Adrenal gland (tissue), 12 donors: Measurements from ENCODE around the gene ITGB1BP1. TPM values are rescaled to one million over a fixed set of nuclear protein-coding genes. Genes with fewer than 3 reads are reported as not detected.
A peak's percentile ranks its signal among the peaks of the same experiment; 100 is the strongest.

Source experiments
- DNase-seq, 7 donors: peaks; one replicate each; pipeline ENCODE4 v3.0.0-alpha.2; 2019 to 2020
- H3K27ac ChIP-seq, 5 donors: fragments of 200-600 bp; sonication (generic) in 4 of 5; 1 replicate in 3 of 5; 2 replicates in 2 of 5; pipeline versions ENCODE4 v1.5.1 to v1.8.0; 2016 to 2020; ENCODE audit warnings: mild to moderate bottlenecking in 1 of 5
- H3K27me3 ChIP-seq: fragments of 200-600 bp; 2 replicates; pipeline ENCODE4 v1.8.0; 2021
- H3K36me3 ChIP-seq, 2 donors: fragments of 200-600 bp; replicated peaks in 1 of 2; 1 replicate in 1 of 2; 2 replicates in 1 of 2; pipeline versions ENCODE4 v1.5.1 to v1.8.0; 2018 to 2022
- H3K4me1 ChIP-seq, 2 donors: fragments of 200-600 bp; replicated peaks in 1 of 2; 1 replicate in 1 of 2; 2 replicates in 1 of 2; pipeline versions ENCODE4 v1.5.1 to v1.8.0; 2018 to 2021
- H3K4me3 ChIP-seq, 4 donors: fragments of 200-600 bp; sonication (generic) in 3 of 4; one replicate each; pipeline ENCODE4 v1.5.1; 2016 to 2018
- H3K9me3 ChIP-seq, 3 donors: fragments of 200-600 bp; sonication (generic) in 1 of 3; replicated peaks in 1 of 3; 1 replicate in 2 of 3; 2 replicates in 1 of 3; pipeline versions ENCODE4 v1.5.1 to v1.8.0; 2016 to 2021
- POLR2A ChIP-seq, 2 donors: fragments of 450-650 bp; IDR thresholded peaks; one replicate each; pipeline ENCODE4 v1.6.1; 2017; ENCODE audit warnings: antibody characterized with exemption in 2 of 2, mild to moderate bottlenecking in 2 of 2, moderate library complexity in 1 of 2
- WGBS, 4 donors: extraction: QIAGEN DNeasy Blood & Tissue Kit in 2 of 4; methylation state at CpG; one replicate each; pipeline versions ENCODE4 v1.1.5 to v1.1.7; 2013 to 2017; 5-methylcytosine and 5-hydroxymethylcytosine counted together
- intact Hi-C, 2 donors: fragments of 100-400 bp; cut with DNase I; formaldehyde crosslinking; loops; one replicate each; pipeline versions ENCODE4 v1.14.1 to v1.15.0; 2022 to 2023
- polyA plus RNA-seq, 3 donors: library from polyadenylated mRNA; stranded (reverse); fragments of 200-250 nt in 2 of 3; fragments of 350-450 nt in 1 of 3; fragmentation: Illumina TruSeq in 1 of 3; extraction: RNeasy Lipid Tissue Mini Kit (QIAGEN cat#74804) in 1 of 3; gene quantifications; one replicate each; pipeline ENCODE4 v1.2.3, GENCODE V29; 2013 to 2014
- total RNA-seq, 9 donors: library from RNA; depleted of rRNA in 4 of 9; stranded (reverse); fragments of >200 nt in 4 of 9; fragments of 120-200 nt in 1 of 9; fragmentation: NEBNext Ultra II Directional in 1 of 9; extraction: Animal tissue kit (Norgen Biotek cat#: 25700) in 1 of 9; gene quantifications; one replicate each; pipeline versions ENCODE4 v1.1.0 to v1.2.4, GENCODE V29; 2013 to 2023
- TF ChIP-seq, protein P1 (sequence below), 6 experiments: fragments of 450-650 bp in 4 of 6; fragments of 200-600 bp in 2 of 6; sonication (generic) in 1 of 6; IDR thresholded peaks; 1 replicate in 5 of 6; 2 replicates in 1 of 6; pipeline versions ENCODE4 v1.5.1 to v1.8.0; 2016 to 2021; ENCODE audit warnings: antibody characterized with exemption in 6 of 6, mild to moderate bottlenecking in 2 of 6, moderate library complexity in 1 of 6
- donor health status: healthy with polysubstance abuse.
- donor health status: Bipolar disorder and iron deficiency.
- donor health status: DM: yes; HTN: yes; CAD: no.
- donor health status: DM: no; HTN: no; CAD: no.
- donor health status: DM: no; HTN: no; CAD: no.
- donor health status: DM: yes; HTN: yes; CAD: no.

Gene ITGB1BP1
- total and polyA plus RNA-seq, 12 donors, result 35.7 to 109 (median 80.9) TPM

DNA sequence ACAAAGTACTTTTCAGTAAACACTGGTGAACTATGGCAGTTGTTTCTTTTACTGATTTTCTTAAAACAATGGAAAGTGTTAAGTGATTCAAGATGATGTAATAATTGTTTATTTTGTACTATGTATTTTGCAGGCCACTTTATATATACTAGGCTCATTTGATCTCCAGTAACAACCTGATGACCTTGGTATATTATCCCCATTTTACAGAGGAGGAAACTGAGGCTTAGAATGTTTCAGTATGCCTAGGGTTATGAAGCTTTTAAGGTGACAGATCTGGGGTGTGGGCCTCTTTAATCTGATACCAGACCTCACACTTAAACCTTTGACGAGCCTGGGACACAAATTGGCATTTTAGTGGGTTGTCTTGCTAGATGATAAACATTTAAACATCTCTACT, 63.2 kb downstream of the ITGB1BP1 start:
- no peak overlapping the region for H3K4me3 ChIP-seq
- H3K36me3 ChIP-seq, result peaks cover 0 to 3% of the 10 kb centered on the region in 2 donors
- intact Hi-C loops, result no loop called here
- TF ChIP-seq, protein P1, sequence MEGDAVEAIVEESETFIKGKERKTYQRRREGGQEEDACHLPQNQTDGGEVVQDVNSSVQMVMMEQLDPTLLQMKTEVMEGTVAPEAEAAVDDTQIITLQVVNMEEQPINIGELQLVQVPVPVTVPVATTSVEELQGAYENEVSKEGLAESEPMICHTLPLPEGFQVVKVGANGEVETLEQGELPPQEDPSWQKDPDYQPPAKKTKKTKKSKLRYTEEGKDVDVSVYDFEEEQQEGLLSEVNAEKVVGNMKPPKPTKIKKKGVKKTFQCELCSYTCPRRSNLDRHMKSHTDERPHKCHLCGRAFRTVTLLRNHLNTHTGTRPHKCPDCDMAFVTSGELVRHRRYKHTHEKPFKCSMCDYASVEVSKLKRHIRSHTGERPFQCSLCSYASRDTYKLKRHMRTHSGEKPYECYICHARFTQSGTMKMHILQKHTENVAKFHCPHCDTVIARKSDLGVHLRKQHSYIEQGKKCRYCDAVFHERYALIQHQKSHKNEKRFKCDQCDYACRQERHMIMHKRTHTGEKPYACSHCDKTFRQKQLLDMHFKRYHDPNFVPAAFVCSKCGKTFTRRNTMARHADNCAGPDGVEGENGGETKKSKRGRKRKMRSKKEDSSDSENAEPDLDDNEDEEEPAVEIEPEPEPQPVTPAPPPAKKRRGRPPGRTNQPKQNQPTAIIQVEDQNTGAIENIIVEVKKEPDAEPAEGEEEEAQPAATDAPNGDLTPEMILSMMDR (IDR thresholded peaks at IDR 0.05), result no peak
- TF ChIP-seq POLR2A (IDR thresholded peaks at IDR 0.05), result no peak
- no peak overlapping the region for H3K27ac ChIP-seq
- 89 to 96% (median 94%) methylated on average over 1 of the region's 1 CpG for WGBS, 4 donors
- DNase-seq, result no peak
- H3K4me1 ChIP-seq, result no peaks in the 10 kb centered on the region
- no peaks in the 10 kb centered on the region for H3K9me3 ChIP-seq
- H3K27me3 ChIP-seq, result no peaks in the 10 kb centered on the region

GRCh38 chr2:9359463-9359862, 63.9 kb downstream of the ITGB1BP1 start:
- H3K4me3 ChIP-seq, result no peak overlapping the region
- intact Hi-C loops, result no loop called here
- WGBS, 4 donors, result 87 to 96% (median 94%) methylated on average over 4 of the region's 4 CpGs
- no peak for TF ChIP-seq POLR2A (IDR thresholded peaks at IDR 0.05)
- TF ChIP-seq, protein P1 (IDR thresholded peaks at IDR 0.05), result no peak
- H3K36me3 ChIP-seq, result peaks cover 0 to 3% of the 10 kb centered on the region in 2 donors
- no peak for DNase-seq
- H3K4me1 ChIP-seq, result no peaks in the 10 kb centered on the region
- no peaks in the 10 kb centered on the region for H3K27me3 ChIP-seq
- no peak overlapping the region for H3K27ac ChIP-seq
- no peaks in the 10 kb centered on the region for H3K9me3 ChIP-seq

GRCh38 chr2:9358846-9359245, 64.5 kb downstream of the ITGB1BP1 start:
- peaks cover 0 to 3% of the 10 kb centered on the region in 2 donors for H3K36me3 ChIP-seq
- intact Hi-C loops, result no loop called here

GRCh38 chr2:9356261-9356660, 67.1 kb downstream of the ITGB1BP1 start:
- H3K27ac ChIP-seq, result no peak overlapping the region
- no peaks in the 10 kb centered on the region for H3K4me1 ChIP-seq
- H3K9me3 ChIP-seq, result no peaks in the 10 kb centered on the region
- no peak for TF ChIP-seq POLR2A (IDR thresholded peaks at IDR 0.05)
- TF ChIP-seq, protein P1 (IDR thresholded peaks at IDR 0.05), result no peak
- H3K4me3 ChIP-seq, result peak overlapping the region in 2 of 4 donors; percentile 5 to 15
- intact Hi-C loops, result no loop called here
- H3K27me3 ChIP-seq, result no peaks in the 10 kb centered on the region
- 37 to 44% (median 41%) methylated on average over 11 of the region's 11 CpGs for WGBS, 4 donors
- DNase-seq, result peak in 2 of 7 donors; percentile 13 to 22
- peaks cover 0 to 3% of the 10 kb centered on the region in 2 donors for H3K36me3 ChIP-seq

More at GRCh38 chr2:9358846-9359245, 64.5 kb downstream of the ITGB1BP1 start:
- Histone ChIP-seq H3K27me3 (no peaks in the 10 kb centered on the region), H3K4me3 (no peak overlapping the region), H3K9me3 (no peaks in the 10 kb centered on the region), H3K4me1 (no peaks in the 10 kb centered on the region), H3K27ac (no peak overlapping the region)
- WGBS, 4 donors, result 55 to 88% (median 74%) methylated on average over 1 of the region's 1 CpG
- no peak for DNase-seq
- TF ChIP-seq, protein P1 (IDR thresholded peaks at IDR 0.05), result no peak
- TF ChIP-seq POLR2A (IDR thresholded peaks at IDR 0.05), result no peak
